HepG2 (cell line): ENCODE data around the gene APOC4. TPM values are rescaled to one million over a fixed set of nuclear protein-coding genes. Genes with fewer than 3 reads are reported as not detected.
A peak's percentile ranks its signal among the peaks of the same experiment; 100 is the strongest.

Source experiments
- ARHGAP35 ChIP-seq: sonication (generic); formaldehyde crosslinking; IDR thresholded peaks from 2 replicates; pipeline ENCODE4 v1.9.0; 2022; ENCODE audit warnings: mild to moderate bottlenecking, inconsistent platforms, moderate library complexity, missing genetic modification reagents, borderline replicate concordance
- ESRRA ChIP-seq: sonication (generic); formaldehyde crosslinking; IDR thresholded peaks from 2 replicates; pipeline ENCODE4 v1.5.1; 2020; ENCODE audit warnings: mild to moderate bottlenecking, low read depth, missing genetic modification reagents
- KMT2A ChIP-seq: sonication (generic); formaldehyde crosslinking; IDR thresholded peaks from 2 replicates; pipeline ENCODE4 v1.4.0; 2020; ENCODE audit warnings: missing genetic modification reagents
- PAF1 ChIP-seq: IDR thresholded peaks from 2 replicates; pipeline ENCODE4 v1.6.1; 2016; ENCODE audit warnings: missing genetic modification reagents, missing compliant biosample characterization
- POLR2G ChIP-seq: fragments of 200-400 bp; formaldehyde crosslinking; IDR thresholded peaks from 2 replicates; pipeline ENCODE4 v1.6.1; 2018; ENCODE audit warnings: mild to moderate bottlenecking, low read depth, low read length, moderate library complexity
- RFX3 ChIP-seq: IDR thresholded peaks from 2 replicates; pipeline ENCODE4 v1.6.1; 2016; ENCODE audit warnings: missing biosample characterization, missing genetic modification reagents
- TAF15 ChIP-seq: fragments of 200-400 bp; formaldehyde crosslinking; IDR thresholded peaks from one replicate; pipeline ENCODE4 v1.6.1; 2018; ENCODE audit warnings: mild to moderate bottlenecking, low read depth, low read length; ENCODE audit not compliant: poor library complexity, severe bottlenecking
- ZNF160 ChIP-seq: sonication (generic); formaldehyde crosslinking; IDR thresholded peaks from 2 replicates; pipeline ENCODE4 v1.8.0; 2022; ENCODE audit warnings: mild to moderate bottlenecking, inconsistent platforms, missing genetic modification reagents
- ZNF225 ChIP-seq: sonication (generic); formaldehyde crosslinking; IDR thresholded peaks from 2 replicates; pipeline ENCODE4 v1.4.0; 2020; ENCODE audit warnings: mild to moderate bottlenecking, missing genetic modification reagents
- ZNF570 ChIP-seq: sonication (generic); formaldehyde crosslinking; IDR thresholded peaks from 2 replicates; pipeline ENCODE4 v1.4.0; 2020; ENCODE audit warnings: mild to moderate bottlenecking, missing genetic modification reagents, borderline replicate concordance
- ZNF841 ChIP-seq: sonication (generic); formaldehyde crosslinking; IDR thresholded peaks from 2 replicates; pipeline ENCODE4 v1.8.1; 2023; ENCODE audit warnings: missing genetic modification reagents, borderline replicate concordance
- polyA plus RNA-seq, 8 experiments: library from polyadenylated mRNA; depleted of rRNA in 3 of 8; stranded (reverse) in 7 of 8; unstranded in 1 of 8; fragments of >200 nt; fragmentation: Illumina TruSeq in 4 of 8; extraction: Trizol in 4 of 8; gene quantifications; 2 replicates each; pipeline versions ENCODE4 v1.2.1 to v1.2.3, GENCODE V29; 2011 to 2016; ENCODE audit warnings: low read depth in 4 of 8, missing spikeins in 1 of 8, mixed read lengths in 1 of 8; ENCODE audit not compliant: insufficient read depth in 1 of 8
- total RNA-seq, 5 experiments: library from RNA; depleted of rRNA; stranded (reverse); fragments of >200 nt; fragmentation: Illumina TruSeq; extraction: Trizol; gene quantifications; 2 replicates each; pipeline ENCODE4 v1.2.3, GENCODE V29; 2016; ENCODE audit warnings: low read depth in 1 of 5
- TF ChIP-seq, protein P1 (sequence below): IDR thresholded peaks from 2 replicates; pipeline ENCODE4 v1.6.1; 2016; ENCODE audit warnings: mild to moderate bottlenecking
- TF ChIP-seq, protein P2 (sequence below): sonication (generic); formaldehyde crosslinking; IDR thresholded peaks from 2 replicates; pipeline ENCODE4 v1.4.0; 2020; ENCODE audit warnings: mild to moderate bottlenecking, missing genetic modification reagents
- TF ChIP-seq, protein P3 (sequence below): sonication (generic); formaldehyde crosslinking; IDR thresholded peaks from 2 replicates; pipeline ENCODE4 v1.4.0; 2020; ENCODE audit warnings: missing genetic modification reagents
- TF ChIP-seq, protein P4 (sequence below): IDR thresholded peaks from 2 replicates; pipeline ENCODE4 v1.6.1; 2016
- TF ChIP-seq, protein P5 (sequence below): sonication (generic); formaldehyde crosslinking; IDR thresholded peaks from 2 replicates; pipeline ENCODE4 v1.5.0; 2020; ENCODE audit warnings: mild to moderate bottlenecking, missing genetic modification reagents
- TF ChIP-seq, protein P6 (sequence below): IDR thresholded peaks from 2 replicates; pipeline ENCODE4 v1.6.1; 2016; ENCODE audit warnings: missing genetic modification reagents, missing compliant biosample characterization

Gene APOC4
- total and polyA plus RNA-seq, 2 of the 13 experiments (the other 11 are each of a cell fraction or from before 2014, with no cell fraction given): 0.46 TPM; not detected in 1

DNA sequence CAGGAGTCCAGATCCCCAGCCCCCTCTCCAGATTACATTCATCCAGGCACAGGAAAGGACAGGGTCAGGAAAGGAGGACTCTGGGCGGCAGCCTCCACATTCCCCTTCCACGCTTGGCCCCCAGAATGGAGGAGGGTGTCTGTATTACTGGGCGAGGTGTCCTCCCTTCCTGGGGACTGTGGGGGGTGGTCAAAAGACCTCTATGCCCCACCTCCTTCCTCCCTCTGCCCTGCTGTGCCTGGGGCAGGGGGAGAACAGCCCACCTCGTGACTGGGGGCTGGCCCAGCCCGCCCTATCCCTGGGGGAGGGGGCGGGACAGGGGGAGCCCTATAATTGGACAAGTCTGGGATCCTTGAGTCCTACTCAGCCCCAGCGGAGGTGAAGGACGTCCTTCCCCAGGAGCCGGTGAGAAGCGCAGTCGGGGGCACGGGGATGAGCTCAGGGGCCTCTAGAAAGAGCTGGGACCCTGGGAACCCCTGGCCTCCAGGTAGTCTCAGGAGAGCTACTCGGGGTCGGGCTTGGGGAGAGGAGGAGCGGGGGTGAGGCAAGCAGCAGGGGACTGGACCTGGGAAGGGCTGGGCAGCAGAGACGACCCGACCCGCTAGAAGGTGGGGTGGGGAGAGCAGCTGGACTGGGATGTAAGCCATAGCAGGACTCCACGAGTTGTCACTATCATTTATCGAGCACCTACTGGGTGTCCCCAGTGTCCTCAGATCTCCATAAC lies 36.4 kb upstream of the APOC4 start, which contains the start of gene APOE (continued):
- TF ChIP-seq ZNF160 (CRISPR knock-in tag) (0 out of 2 replicates have a peak, but pooled peaks have one; percentile 29), ZNF225 (CRISPR knock-in tag) (0 out of 2 replicates have a peak, but pooled peaks have one; percentile 68), KMT2A (no peak), PAF1 (CRISPR knock-in tag) (no peak; the same call in 1 of the 2 replicates), ESRRA (CRISPR knock-in tag) (peak; percentile 64), ZNF570 (CRISPR knock-in tag) (peak; percentile 75; the same call in 1 of the 2 replicates), RFX3 (CRISPR knock-in tag) (no peak), ZNF841 (CRISPR knock-in tag) (no peak), ARHGAP35 (no peak), POLR2G (peak; percentile 95), TAF15 (no peak)
- TF ChIP-seq, protein P1, sequence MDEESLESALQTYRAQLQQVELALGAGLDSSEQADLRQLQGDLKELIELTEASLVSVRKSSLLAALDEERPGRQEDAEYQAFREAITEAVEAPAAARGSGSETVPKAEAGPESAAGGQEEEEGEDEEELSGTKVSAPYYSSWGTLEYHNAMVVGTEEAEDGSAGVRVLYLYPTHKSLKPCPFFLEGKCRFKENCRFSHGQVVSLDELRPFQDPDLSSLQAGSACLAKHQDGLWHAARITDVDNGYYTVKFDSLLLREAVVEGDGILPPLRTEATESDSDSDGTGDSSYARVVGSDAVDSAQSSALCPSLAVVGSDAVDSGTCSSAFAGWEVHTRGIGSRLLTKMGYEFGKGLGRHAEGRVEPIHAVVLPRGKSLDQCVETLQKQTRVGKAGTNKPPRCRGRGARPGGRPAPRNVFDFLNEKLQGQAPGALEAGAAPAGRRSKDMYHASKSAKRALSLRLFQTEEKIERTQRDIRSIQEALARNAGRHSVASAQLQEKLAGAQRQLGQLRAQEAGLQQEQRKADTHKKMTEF (CRISPR knock-in tag): peak; percentile 50; the same call in 1 of the 2 replicates
- TF ChIP-seq, protein P2, sequence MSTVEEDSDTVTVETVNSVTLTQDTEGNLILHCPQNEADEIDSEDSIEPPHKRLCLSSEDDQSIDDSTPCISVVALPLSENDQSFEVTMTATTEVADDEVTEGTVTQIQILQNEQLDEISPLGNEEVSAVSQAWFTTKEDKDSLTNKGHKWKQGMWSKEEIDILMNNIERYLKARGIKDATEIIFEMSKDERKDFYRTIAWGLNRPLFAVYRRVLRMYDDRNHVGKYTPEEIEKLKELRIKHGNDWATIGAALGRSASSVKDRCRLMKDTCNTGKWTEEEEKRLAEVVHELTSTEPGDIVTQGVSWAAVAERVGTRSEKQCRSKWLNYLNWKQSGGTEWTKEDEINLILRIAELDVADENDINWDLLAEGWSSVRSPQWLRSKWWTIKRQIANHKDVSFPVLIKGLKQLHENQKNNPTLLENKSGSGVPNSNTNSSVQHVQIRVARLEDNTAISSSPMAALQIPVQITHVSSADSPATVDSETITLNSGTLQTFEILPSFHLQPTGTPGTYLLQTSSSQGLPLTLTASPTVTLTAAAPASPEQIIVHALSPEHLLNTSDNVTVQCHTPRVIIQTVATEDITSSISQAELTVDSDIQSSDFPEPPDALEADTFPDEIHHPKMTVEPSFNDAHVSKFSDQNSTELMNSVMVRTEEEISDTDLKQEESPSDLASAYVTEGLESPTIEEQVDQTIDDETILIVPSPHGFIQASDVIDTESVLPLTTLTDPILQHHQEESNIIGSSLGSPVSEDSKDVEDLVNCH (CRISPR knock-in tag): no peak; the same call in 1 of the 2 replicates
- TF ChIP-seq, protein P3, sequence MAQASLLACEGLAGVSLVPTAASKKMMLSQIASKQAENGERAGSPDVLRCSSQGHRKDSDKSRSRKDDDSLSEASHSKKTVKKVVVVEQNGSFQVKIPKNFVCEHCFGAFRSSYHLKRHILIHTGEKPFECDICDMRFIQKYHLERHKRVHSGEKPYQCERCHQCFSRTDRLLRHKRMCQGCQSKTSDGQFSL (CRISPR knock-in tag): 0 out of 2 replicates have a peak, but pooled peaks have one; percentile 15
- TF ChIP-seq, protein P4, sequence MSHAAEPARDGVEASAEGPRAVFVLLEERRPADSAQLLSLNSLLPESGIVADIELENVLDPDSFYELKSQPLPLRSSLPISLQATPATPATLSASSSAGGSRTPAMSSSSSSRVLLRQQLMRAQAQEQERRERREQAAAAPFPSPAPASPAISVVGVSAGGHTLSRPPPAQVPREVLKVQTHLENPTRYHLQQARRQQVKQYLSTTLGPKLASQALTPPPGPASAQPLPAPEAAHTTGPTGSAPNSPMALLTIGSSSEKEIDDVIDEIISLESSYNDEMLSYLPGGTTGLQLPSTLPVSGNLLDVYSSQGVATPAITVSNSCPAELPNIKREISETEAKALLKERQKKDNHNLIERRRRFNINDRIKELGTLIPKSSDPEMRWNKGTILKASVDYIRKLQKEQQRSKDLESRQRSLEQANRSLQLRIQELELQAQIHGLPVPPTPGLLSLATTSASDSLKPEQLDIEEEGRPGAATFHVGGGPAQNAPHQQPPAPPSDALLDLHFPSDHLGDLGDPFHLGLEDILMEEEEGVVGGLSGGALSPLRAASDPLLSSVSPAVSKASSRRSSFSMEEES (CRISPR knock-in tag): peak; percentile 98
- TF ChIP-seq, protein P5, sequence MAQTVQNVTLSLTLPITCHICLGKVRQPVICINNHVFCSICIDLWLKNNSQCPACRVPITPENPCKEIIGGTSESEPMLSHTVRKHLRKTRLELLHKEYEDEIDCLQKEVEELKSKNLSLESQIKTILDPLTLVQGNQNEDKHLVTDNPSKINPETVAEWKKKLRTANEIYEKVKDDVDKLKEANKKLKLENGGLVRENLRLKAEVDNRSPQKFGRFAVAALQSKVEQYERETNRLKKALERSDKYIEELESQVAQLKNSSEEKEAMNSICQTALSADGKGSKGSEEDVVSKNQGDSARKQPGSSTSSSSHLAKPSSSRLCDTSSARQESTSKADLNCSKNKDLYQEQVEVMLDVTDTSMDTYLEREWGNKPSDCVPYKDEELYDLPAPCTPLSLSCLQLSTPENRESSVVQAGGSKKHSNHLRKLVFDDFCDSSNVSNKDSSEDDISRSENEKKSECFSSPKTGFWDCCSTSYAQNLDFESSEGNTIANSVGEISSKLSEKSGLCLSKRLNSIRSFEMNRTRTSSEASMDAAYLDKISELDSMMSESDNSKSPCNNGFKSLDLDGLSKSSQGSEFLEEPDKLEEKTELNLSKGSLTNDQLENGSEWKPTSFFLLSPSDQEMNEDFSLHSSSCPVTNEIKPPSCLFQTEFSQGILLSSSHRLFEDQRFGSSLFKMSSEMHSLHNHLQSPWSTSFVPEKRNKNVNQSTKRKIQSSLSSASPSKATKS (CRISPR knock-in tag): no peak
- TF ChIP-seq, protein P6, sequence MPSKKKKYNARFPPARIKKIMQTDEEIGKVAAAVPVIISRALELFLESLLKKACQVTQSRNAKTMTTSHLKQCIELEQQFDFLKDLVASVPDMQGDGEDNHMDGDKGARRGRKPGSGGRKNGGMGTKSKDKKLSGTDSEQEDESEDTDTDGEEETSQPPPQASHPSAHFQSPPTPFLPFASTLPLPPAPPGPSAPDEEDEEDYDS (CRISPR knock-in tag): peak; percentile 98
